ENCODE data around the gene GPBP1. TPM values are rescaled to one million over a fixed set of nuclear protein-coding genes. Genes with fewer than 3 reads are reported as not detected.
"Not testable (repeated sequence)": the region's sequence is repeated elsewhere in the genome, so short reads cannot be mapped to it uniquely, and the experiment has no call there.

Gene GPBP1
- total and polyA plus RNA-seq, 2 experiments from 2014 or later = 38.1 to 41.7 TPM

DNA sequence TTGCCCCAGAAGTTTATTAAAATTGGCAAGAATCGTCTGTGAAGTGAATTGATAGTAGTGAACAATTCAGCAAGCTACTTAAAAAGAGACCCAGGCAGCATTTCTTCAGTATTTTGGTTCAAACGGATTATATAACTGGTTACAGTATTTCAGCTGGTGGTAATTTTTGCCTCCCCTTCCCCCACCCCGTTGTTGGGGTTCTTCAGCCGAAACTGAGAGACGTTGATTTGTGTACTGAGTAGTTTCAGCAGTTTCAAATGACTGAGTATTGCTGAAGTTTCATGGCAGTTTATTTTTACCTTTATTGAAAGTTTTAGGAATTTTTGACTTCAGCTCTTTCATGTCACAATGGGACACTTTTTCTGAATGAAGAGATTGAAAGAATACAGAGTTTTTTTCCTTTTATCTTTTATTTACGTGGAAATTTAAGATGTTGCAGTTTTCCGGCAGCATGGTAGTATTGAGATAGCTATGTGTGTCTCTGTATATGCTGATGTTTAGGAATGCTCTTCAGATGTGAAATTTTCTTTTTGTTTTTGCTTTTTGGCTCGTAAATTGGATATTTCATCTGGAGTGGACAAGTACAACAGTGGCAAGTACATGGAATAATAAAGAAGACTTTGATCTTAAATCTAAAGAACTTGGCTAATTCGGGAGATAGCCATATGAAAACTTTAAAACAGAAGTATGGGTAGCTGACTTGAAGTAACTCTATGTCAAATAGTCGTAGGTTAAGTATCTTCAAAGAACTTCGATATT lies 1.9 kb downstream of the GPBP1 start:
- Histone ChIP-seq H3K36me3 (ENCODE audit: low read depth) (no peaks in the 10 kb centered on the region), H3K79me2 (ENCODE audit: insufficient read depth) (peaks cover 68% of the 10 kb centered on the region), H3K4me1 (ENCODE audit: insufficient read depth) (peaks cover 42% of the 10 kb centered on the region), H3K27ac (peak overlapping the region; percentile 99), H2AFZ (0 out of 2 replicates have a peak overlapping the region, but pooled peaks have one; percentile 1), H3K9ac (peak overlapping the region; percentile 100), H4K20me1 (ENCODE audit: insufficient read depth) (no peaks in the 10 kb centered on the region), H3K9me3 (ENCODE audit: low read depth) (no peaks in the 10 kb centered on the region), H3F3A (ENCODE audit: insufficient read depth) (peaks cover 26% of the 10 kb centered on the region), H3K27me3 (replicated peaks; ENCODE audit: insufficient read depth) (no peaks in the 10 kb centered on the region), H3K4me2 (ENCODE audit: unreplicated experiment) (peak overlapping the region; percentile 96), H3K9me2 (ENCODE audit: insufficient read depth) (no peaks in the 10 kb centered on the region), H3K4me3 (peak overlapping the region; percentile 92)
- in situ Hi-C loops (cut with MboI) = no loop called here
- TF ChIP-seq EZH2 (IDR thresholded peaks at IDR 0.05; ENCODE audit: insufficient read depth, poor library complexity, severe bottlenecking) = no peak
- TF ChIP-seq EZH2phosphoT487 (IDR thresholded peaks at IDR 0.05; ENCODE audit: insufficient read depth, low read depth) = no peak
- WGBS, 2 experiments (ENCODE audit: low coverage in 1 of 2, low lambda C conversion rate in 2 of 2, missing lambda C conversion rate in 2 of 2) = 1 to 2% methylated on average over 11 of the region's 11 CpGs
- peak; percentile 29 for DNase-seq

DNA sequence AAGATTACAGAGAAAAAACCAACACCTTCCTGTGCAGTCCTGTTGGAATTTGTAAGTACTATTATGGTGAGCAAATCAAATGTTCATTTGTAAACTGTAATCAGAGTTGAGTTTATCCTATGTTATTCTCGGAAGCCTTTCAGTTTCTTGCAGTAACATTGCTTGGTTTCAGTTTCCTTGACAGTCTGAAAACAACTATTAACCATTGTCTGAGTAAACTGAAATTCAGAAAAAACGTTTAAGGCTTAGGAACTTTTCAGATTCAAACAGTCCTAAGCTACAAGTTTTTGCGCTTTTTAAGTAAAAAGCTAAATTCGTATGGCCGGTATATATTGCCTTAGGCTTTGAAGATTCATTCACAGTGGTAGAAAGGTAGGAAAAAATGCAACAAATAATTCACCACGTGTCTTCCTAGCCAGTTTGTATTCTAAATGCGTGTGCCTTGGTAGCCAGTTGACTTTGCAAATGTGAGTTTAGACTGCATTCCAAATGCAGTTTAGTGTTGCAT lies 2.5 kb downstream of the GPBP1 start:
- WGBS, 2 experiments (ENCODE audit: low coverage in 1 of 2, low lambda C conversion rate in 2 of 2, missing lambda C conversion rate in 2 of 2) = 1 to 2% methylated on average over 7 of the region's 7 CpGs
- TF ChIP-seq EZH2phosphoT487 (IDR thresholded peaks at IDR 0.05; ENCODE audit: insufficient read depth, low read depth) (no peak), EZH2 (IDR thresholded peaks at IDR 0.05; ENCODE audit: insufficient read depth, poor library complexity, severe bottlenecking) (no peak)
- H3K9me3 ChIP-seq (ENCODE audit: low read depth) = no peaks in the 10 kb centered on the region
- H3K4me1 ChIP-seq (ENCODE audit: insufficient read depth) = peaks cover 42% of the 10 kb centered on the region
- no peaks in the 10 kb centered on the region for H4K20me1 ChIP-seq (ENCODE audit: insufficient read depth)
- no peaks in the 10 kb centered on the region for H3K9me2 ChIP-seq (ENCODE audit: insufficient read depth)
- peaks cover 75% of the 10 kb centered on the region for H3K79me2 ChIP-seq (ENCODE audit: insufficient read depth)
- no peaks in the 10 kb centered on the region for H3K36me3 ChIP-seq (ENCODE audit: low read depth)
- DNase-seq = peak; percentile 92
- in situ Hi-C loops (cut with MboI) = no loop called here
- peaks cover 26% of the 10 kb centered on the region for H3F3A ChIP-seq (ENCODE audit: insufficient read depth)
- peak overlapping the region; percentile 96 for H3K4me2 ChIP-seq (ENCODE audit: unreplicated experiment)
- H3K27ac ChIP-seq = peak overlapping the region; percentile 99
- H3K4me3 ChIP-seq = peak overlapping the region; percentile 92
- no peaks in the 10 kb centered on the region for H3K27me3 ChIP-seq (replicated peaks; ENCODE audit: insufficient read depth)
- H3K9ac ChIP-seq = peak overlapping the region; percentile 100
- H2AFZ ChIP-seq = no peak overlapping the region

DNA sequence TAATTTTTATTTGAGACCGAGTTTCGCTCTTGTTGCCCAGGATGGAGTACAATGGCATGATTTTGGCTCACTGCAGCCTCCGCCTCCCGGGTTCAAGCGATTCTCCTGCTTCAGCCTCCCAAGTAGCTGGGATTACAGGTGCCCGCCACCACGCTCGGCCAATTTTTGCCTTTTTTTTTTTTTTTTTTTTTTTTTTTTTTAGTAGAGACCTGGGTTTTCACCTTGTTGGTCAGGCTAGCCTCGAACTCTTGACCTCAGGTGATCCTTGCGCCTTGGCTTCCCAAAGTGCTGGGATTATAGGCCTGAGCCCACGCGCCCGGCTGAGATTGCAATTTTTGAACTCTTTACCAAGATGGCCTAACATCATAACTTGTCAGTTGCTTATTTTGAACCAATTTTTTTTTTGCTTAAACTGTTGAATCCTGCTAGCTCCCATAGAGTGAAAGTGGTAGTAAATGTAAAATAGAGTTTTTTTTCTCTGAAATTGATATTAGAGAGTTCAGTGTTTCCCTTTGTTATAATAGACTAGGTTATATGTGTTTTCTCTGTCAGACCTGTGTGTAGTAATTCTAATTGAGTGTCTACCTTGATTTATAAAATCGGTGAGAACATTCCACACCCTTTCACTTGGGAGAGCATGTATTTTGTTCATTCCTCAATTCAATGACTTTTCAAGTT lies 3.8 kb downstream of the GPBP1 start:
- Histone ChIP-seq H3K36me3 (ENCODE audit: low read depth) (no peaks in the 10 kb centered on the region), H3K4me2 (ENCODE audit: unreplicated experiment) (peak overlapping the region; percentile 96), H3K9me2 (ENCODE audit: insufficient read depth) (no peaks in the 10 kb centered on the region), H3K9me3 (ENCODE audit: low read depth) (no peaks in the 10 kb centered on the region), H3K4me3 (peak overlapping the region; percentile 92), H3K27ac (peak overlapping the region; percentile 99), H4K20me1 (ENCODE audit: insufficient read depth) (no peaks in the 10 kb centered on the region), H3K27me3 (replicated peaks; ENCODE audit: insufficient read depth) (no peaks in the 10 kb centered on the region), H3K4me1 (ENCODE audit: insufficient read depth) (peaks cover 37% of the 10 kb centered on the region), H2AFZ (no peak overlapping the region), H3F3A (ENCODE audit: insufficient read depth) (peaks cover 18% of the 10 kb centered on the region), H3K9ac (peak overlapping the region; percentile 100), H3K79me2 (ENCODE audit: insufficient read depth) (peaks cover 87% of the 10 kb centered on the region)
- no peak for TF ChIP-seq EZH2phosphoT487 (IDR thresholded peaks at IDR 0.05; ENCODE audit: insufficient read depth, low read depth)
- TF ChIP-seq EZH2 (IDR thresholded peaks at IDR 0.05; ENCODE audit: insufficient read depth, poor library complexity, severe bottlenecking) = no peak
- in situ Hi-C loops (cut with MboI) = no loop called here
- WGBS, 2 experiments (ENCODE audit: low coverage in 1 of 2, low lambda C conversion rate in 2 of 2, missing lambda C conversion rate in 2 of 2) = 81 to 82% methylated on average over 14 of the region's 14 CpGs
- no peak for DNase-seq

DNA sequence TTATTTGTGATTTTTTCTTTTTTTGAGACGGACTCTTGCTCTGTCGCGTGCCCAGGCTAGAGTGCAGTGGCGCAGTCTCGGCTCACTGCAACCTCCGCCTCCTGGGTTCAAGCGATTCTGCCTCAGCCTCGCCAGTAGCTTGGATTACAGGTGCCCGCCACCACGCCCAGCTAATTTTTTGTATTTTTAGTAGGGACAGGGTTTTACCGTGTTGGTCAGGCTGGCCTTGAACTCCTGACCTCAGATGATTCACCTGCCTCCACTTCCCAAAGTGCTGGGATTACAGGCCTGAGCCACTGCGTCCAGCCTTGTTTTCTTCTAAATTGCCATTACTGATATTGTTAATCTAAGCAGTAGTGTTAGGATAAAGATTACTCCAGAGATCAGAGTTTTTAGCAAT lies 4.4 kb downstream of the GPBP1 start:
- H3K27me3 ChIP-seq (replicated peaks; ENCODE audit: insufficient read depth); in situ Hi-C loops (cut with MboI); H3K36me3 ChIP-seq (ENCODE audit: low read depth); H2AFZ ChIP-seq; H3K9me2 ChIP-seq (ENCODE audit: insufficient read depth); H4K20me1 ChIP-seq (ENCODE audit: insufficient read depth); H3K9me3 ChIP-seq (ENCODE audit: low read depth); DNase-seq: not testable (repeated sequence)
- peak overlapping the region; percentile 99 for H3K27ac ChIP-seq
- peak overlapping the region; percentile 100 for H3K9ac ChIP-seq
- H3K4me1 ChIP-seq (ENCODE audit: insufficient read depth) = peaks cover 37% of the 10 kb centered on the region
- WGBS, 2 experiments (ENCODE audit: low coverage in 1 of 2, low lambda C conversion rate in 2 of 2, missing lambda C conversion rate in 2 of 2) = 79 to 82% methylated on average over 12 of the region's 12 CpGs
- H3K4me3 ChIP-seq = peak overlapping the region; percentile 92
- H3K4me2 ChIP-seq (ENCODE audit: unreplicated experiment) = peak overlapping the region; percentile 96
- H3K79me2 ChIP-seq (ENCODE audit: insufficient read depth) = peaks cover 93% of the 10 kb centered on the region
- peaks cover 14% of the 10 kb centered on the region for H3F3A ChIP-seq (ENCODE audit: insufficient read depth)

All from GM23248 (cell line).